Colonic mucosa (tissue), 4 donors: ENCODE results near the gene DENND6B. TPM values are rescaled to one million over a fixed set of nuclear protein-coding genes. Genes with fewer than 3 reads are reported as not detected.

Experiments used
- DNase-seq: peaks from one replicate; pipeline ENCODE4 v3.0.0-alpha.2; 2020
- H3K27ac ChIP-seq: fragments of 200-600 bp; one replicate; pipeline ENCODE4 v1.8.0; 2021
- H3K27me3 ChIP-seq: fragments of 200-600 bp; one replicate; pipeline ENCODE4 v1.8.0; 2021
- H3K36me3 ChIP-seq: fragments of 200-600 bp; one replicate; pipeline ENCODE4 v1.8.0; 2021
- H3K4me1 ChIP-seq: fragments of 200-600 bp; one replicate; pipeline ENCODE4 v1.8.0; 2021; ENCODE audit warnings: mild to moderate bottlenecking
- H3K4me3 ChIP-seq: fragments of 200-600 bp; one replicate; pipeline ENCODE4 v1.8.0; 2021
- H3K9ac ChIP-seq, 2 donors: one replicate each; pipeline ENCODE4 v1.7.0; 2013; ENCODE audit warnings: control low read depth in 2 of 2, low read depth in 2 of 2, low read length in 2 of 2
- H3K9me3 ChIP-seq: fragments of 200-600 bp; one replicate; pipeline ENCODE4 v1.8.0; 2021
- intact Hi-C: fragments of 100-400 bp; cut with DNase I; formaldehyde crosslinking; loops from one replicate; pipeline ENCODE4 v1.14.1; 2022
- total RNA-seq, 2 donors: library from RNA; stranded (reverse); fragmentation: NEBNext Ultra II Directional in 1 of 2; extraction: Animal tissue kit (Norgen Biotek cat#: 25700) in 1 of 2; gene quantifications; one replicate each; pipeline ENCODE4 v1.2.1, GENCODE V29; 2021
- TF ChIP-seq, protein P1 (sequence below): fragments of 200-600 bp; IDR thresholded peaks from one replicate; pipeline ENCODE4 v1.8.0; 2022; ENCODE audit warnings: antibody characterized with exemption, mild to moderate bottlenecking
- donor health status: healthy.
- donor health status: DM: no; HTN: no; CAD: no.
- donor health status: DM: no; HTN: no; CAD: no.

DENND6B gene
- total RNA-seq, 2 donors from 2014 or later, result 2.4 to 4.0 TPM

DNA sequence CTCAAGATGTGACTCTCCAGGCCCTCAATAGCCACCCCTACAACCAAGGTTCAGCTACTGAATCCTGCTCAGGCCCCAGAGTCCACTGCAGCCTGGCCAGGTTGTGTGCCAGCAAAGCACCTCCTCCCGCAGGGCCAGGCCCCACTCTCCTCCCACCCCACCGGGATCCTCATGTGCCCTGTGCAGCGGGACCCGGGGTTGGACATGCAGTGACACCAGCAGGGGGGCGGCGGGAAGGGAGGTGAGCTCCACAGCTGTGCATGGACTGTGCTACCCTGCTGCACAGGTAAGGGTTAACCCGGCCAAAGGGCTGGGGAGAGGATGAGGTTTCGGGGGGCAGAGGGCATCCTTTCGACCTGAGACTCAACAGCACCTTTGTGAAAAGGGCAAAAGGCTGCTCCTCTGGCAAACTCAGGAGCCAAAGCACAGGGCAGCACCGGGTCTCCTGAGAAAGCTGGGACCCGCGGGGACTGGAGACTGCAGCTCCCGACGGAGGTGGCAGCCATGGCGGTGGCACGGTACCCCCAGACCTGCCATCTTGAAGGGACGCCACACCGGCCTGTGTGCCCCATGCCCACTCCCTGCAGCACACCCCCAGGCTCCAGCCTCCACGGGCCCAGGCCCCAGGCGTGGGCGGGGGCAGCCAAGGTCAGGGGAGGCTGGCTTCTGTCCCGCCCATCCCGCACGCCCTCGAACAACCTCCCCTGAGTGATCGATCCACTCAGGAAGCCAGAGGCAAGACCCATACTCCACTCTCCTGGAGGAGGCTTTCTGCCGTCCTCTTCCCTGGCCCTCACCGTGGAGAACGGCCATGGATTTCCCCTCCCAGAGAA is 29.9 kb downstream of the DENND6B start:
- TF ChIP-seq, protein P1, sequence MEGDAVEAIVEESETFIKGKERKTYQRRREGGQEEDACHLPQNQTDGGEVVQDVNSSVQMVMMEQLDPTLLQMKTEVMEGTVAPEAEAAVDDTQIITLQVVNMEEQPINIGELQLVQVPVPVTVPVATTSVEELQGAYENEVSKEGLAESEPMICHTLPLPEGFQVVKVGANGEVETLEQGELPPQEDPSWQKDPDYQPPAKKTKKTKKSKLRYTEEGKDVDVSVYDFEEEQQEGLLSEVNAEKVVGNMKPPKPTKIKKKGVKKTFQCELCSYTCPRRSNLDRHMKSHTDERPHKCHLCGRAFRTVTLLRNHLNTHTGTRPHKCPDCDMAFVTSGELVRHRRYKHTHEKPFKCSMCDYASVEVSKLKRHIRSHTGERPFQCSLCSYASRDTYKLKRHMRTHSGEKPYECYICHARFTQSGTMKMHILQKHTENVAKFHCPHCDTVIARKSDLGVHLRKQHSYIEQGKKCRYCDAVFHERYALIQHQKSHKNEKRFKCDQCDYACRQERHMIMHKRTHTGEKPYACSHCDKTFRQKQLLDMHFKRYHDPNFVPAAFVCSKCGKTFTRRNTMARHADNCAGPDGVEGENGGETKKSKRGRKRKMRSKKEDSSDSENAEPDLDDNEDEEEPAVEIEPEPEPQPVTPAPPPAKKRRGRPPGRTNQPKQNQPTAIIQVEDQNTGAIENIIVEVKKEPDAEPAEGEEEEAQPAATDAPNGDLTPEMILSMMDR, result no peak
- Histone ChIP-seq H3K4me1 (peaks cover 75% of the 10 kb centered on the region), H3K27me3 (no peaks in the 10 kb centered on the region), H3K4me3 (no peak overlapping the region), H3K27ac (no peak overlapping the region), H3K9ac (peak overlapping the region in 1 of 2 donors; percentile 58), H3K9me3 (no peaks in the 10 kb centered on the region), H3K36me3 (no peaks in the 10 kb centered on the region)
- no peak for DNase-seq
- intact Hi-C loops, result no loop called here

DNA sequence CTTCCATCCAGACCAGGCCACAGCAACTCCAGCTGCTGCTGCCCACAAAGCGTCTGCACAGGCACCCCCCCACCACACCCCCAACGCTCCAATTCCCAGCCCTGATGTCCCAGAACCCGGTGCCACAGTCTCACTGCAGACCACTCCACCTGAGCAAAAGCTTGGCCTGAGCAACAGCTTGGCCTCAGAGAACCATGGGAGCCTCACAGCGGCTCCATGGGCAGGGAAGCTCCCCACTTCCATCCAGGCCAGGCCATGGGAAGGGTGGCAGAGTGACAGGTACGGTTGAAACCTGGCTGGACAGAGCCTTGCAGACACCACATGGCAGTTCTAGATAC is 32.5 kb downstream of the DENND6B start:
- H3K9me3 ChIP-seq, result no peaks in the 10 kb centered on the region
- H3K36me3 ChIP-seq, result peaks cover 4% of the 10 kb centered on the region
- peak overlapping the region; percentile 87 for H3K27ac ChIP-seq
- no peaks in the 10 kb centered on the region for H3K27me3 ChIP-seq
- TF ChIP-seq, protein P1, result no peak
- H3K4me3 ChIP-seq, result no peak overlapping the region
- intact Hi-C loops, result no loop called here
- H3K4me1 ChIP-seq, result peaks cover 49% of the 10 kb centered on the region
- H3K9ac ChIP-seq, result peak overlapping the region; percentile 19 to 69
- no peak for DNase-seq

DNA sequence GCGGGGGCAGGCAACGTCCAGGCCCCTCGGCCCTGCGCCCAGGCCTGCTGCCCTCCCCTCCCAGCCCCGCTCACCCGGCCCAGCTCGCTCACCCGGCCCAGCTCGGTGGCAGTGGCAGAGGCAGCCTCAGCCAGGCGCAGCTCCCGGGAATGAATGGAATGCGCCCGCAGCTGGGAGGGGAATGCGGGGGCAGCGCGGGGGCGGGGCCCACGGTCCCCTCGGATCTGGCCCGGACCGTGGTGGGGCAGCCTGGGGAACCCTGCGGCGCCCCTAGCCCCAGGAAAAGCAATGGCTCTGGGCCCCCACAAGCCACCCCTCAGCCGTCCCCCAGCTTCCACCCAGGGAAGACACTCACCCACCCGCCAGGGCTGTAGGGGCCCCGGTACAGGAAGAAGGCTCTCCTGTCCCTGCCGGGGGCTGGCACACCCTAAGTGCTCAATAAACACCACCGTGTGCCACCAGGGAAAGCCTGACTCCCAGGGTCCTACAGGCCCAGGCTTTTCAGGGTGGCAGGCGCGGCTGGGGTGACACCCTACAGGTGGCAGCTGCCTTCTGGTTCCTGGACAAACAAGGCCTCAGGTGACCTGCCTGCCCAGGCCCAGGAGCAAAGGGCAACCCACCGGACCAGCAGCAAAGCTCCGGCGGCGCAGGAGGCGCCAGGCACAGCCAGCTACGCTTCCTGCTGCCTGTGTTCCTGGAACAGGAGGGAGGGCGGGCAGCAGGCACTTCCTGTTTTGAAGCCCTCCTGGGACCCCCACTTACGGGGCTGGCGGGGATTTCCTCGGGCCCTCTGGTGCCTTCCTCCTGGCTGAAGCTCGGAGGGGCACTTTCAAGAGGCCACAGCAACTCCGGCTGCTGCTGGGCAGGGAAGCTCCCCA is 33.1 kb downstream of the DENND6B start:
- Histone ChIP-seq H3K27me3 (no peaks in the 10 kb centered on the region), H3K4me1 (peaks cover 43% of the 10 kb centered on the region), H3K36me3 (peaks cover 10% of the 10 kb centered on the region), H3K9ac (peak overlapping the region; percentile 19 to 69), H3K4me3 (peak overlapping the region; percentile 21), H3K27ac (peak overlapping the region; percentile 87), H3K9me3 (no peaks in the 10 kb centered on the region)
- TF ChIP-seq, protein P1, result no peak
- DNase-seq, result peak; percentile 90
- intact Hi-C loops, result no loop called here

DNA sequence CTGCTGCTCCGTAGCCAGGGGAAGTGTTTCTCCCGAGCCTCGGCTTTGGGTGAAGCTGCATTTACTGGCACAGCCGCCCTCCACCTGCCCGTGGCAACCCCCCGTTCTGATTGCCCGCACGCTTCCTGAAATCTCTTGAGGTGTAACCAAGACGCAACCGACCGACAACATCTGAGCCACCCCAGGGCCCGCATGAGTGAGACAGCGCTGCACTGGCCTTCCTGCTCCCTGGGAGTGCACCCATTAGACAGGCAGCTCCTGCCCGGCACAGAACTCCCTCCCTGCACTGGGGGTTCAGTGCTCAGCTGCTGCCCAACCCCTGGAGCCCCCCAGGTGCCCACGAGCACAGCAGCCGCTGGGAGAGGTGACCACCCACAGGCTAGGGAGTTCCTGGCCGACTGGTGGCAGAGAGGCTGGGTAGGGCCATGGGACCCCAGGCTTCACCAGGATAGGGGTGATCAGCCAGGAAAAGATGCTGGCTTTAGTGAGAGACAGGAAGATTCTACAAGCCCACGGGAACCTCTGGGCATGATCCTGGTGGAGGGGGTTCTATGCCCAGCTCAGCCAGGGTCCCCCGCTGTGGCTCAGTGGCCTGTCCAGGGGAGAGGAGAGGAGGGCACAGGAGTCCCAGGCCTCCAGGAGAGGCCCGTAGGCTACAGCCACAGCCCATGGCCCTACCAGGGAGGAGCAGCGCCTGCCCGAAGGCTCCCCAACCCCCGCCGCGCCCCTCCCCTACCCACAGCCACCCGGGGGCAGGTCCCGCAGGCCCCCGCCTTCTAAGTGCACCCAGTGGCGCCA is 34.0 kb downstream of the DENND6B start:
- no peak for DNase-seq
- intact Hi-C loops, result no loop called here
- Histone ChIP-seq H3K27ac (peak overlapping the region; percentile 87), H3K9ac (peak overlapping the region; percentile 66 to 69), H3K9me3 (no peaks in the 10 kb centered on the region), H3K4me3 (peak overlapping the region; percentile 21), H3K4me1 (peaks cover 36% of the 10 kb centered on the region), H3K27me3 (no peaks in the 10 kb centered on the region), H3K36me3 (peaks cover 18% of the 10 kb centered on the region)
- TF ChIP-seq, protein P1, result no peak
